Heart left ventricle (tissue), 13 donors: ENCODE data around the gene RNF145.

Experiments used
- POLR2A ChIP-seq, 2 donors: fragments of 450-650 bp; IDR thresholded peaks; one replicate each; pipeline ENCODE4 v1.6.1; 2017; ENCODE audit warnings: antibody characterized with exemption in 2 of 2, mild to moderate bottlenecking in 2 of 2, moderate library complexity in 2 of 2
- TF ChIP-seq, protein P1 (sequence below), 12 donors: fragments of 200-600 bp; sonication (generic) in 4 of 12; IDR thresholded peaks; one replicate each; pipeline versions ENCODE4 v1.5.0 to v1.8.0; 2018 to 2022; ENCODE audit warnings: antibody characterized with exemption in 12 of 12, mild to moderate bottlenecking in 5 of 12
- donor health status: ischemic (EF 13 %, LVEDD 7.1; RV severe dilation, severe dysfunction).
- donor health status: DM: no; HTN: yes; CAD: no.
- donor health status: DM: no; HTN: no; CAD: no.
- donor health status: ischemic (EF 25% LVEDD 6.9; RV normal size, moderate dysfunction).
- donor health status: ischemic (EF 25% LVEDD 5.7; RV mildly dilated, moderate dysfunction).
- donor health status: ischemic (EF 35%, LVEDD 5.7; RV mildly dilated, moderate dysfunction).
- donor health status: nonischemic (EF 11% LVEDD 7.7; RV severe dilation, severe dysfunction).
- donor health status: DM: yes; HTN: yes; CAD: no.
- donor health status: PGD.
- donor health status: ischemic (EF 29% LVEDD 5.4; RV normal size, mild dysfunction).
- donor health status: nonischemic (EF 23%, LVEDD 6.1; RV moderate dilation, normal function).

DNA sequence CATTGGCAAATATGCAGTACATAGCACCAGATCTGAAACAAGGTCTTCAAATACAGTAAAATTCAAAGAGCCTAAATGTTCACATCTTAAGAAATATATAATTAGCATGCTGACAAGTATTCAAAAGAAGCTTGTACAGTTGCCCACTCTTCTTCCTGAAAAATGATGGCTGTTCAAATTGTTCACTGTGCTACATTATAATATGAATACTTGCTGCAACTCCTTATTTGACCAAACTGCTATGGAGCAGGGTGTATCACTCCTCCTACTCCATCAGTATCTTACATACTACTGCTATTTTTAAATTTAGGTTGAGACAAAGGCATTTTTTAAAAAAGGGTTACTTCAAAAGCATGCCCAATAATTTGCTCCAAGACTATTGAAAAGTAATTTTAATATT lies 39.3 kb downstream of the RNF145 start:
- TF ChIP-seq, protein P1, sequence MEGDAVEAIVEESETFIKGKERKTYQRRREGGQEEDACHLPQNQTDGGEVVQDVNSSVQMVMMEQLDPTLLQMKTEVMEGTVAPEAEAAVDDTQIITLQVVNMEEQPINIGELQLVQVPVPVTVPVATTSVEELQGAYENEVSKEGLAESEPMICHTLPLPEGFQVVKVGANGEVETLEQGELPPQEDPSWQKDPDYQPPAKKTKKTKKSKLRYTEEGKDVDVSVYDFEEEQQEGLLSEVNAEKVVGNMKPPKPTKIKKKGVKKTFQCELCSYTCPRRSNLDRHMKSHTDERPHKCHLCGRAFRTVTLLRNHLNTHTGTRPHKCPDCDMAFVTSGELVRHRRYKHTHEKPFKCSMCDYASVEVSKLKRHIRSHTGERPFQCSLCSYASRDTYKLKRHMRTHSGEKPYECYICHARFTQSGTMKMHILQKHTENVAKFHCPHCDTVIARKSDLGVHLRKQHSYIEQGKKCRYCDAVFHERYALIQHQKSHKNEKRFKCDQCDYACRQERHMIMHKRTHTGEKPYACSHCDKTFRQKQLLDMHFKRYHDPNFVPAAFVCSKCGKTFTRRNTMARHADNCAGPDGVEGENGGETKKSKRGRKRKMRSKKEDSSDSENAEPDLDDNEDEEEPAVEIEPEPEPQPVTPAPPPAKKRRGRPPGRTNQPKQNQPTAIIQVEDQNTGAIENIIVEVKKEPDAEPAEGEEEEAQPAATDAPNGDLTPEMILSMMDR (IDR thresholded peaks at IDR 0.05) = no peak
- TF ChIP-seq POLR2A (IDR thresholded peaks at IDR 0.05) = no peak
